Skeletal muscle satellite cell (primary cell): ENCODE measurements around the gene MCC.

Experiments
- H3K27me3 ChIP-seq: 2 replicates; pipeline ENCODE4 v1.7.0; 2013; ENCODE audit warnings: low read length; ENCODE audit not compliant: control insufficient read depth, insufficient read depth
- H3K36me3 ChIP-seq: 2 replicates; pipeline ENCODE4 v1.7.0; 2013; ENCODE audit warnings: mild to moderate bottlenecking, control low read depth, low read length; ENCODE audit not compliant: insufficient read depth
- H3K4me1 ChIP-seq: 2 replicates; pipeline ENCODE4 v1.7.0; 2013; ENCODE audit warnings: low read length; ENCODE audit not compliant: control insufficient read depth, insufficient read depth
- H3K4me2 ChIP-seq: 2 replicates; pipeline ENCODE4 v1.7.0; 2013; ENCODE audit warnings: mild to moderate bottlenecking, low read length
- H3K4me3 ChIP-seq: 2 replicates; pipeline ENCODE4 v1.7.0; 2013; ENCODE audit warnings: low read length
- H3K9ac ChIP-seq: 2 replicates; pipeline ENCODE4 v1.7.0; 2013; ENCODE audit warnings: mild to moderate bottlenecking, low read depth, low read length, moderate library complexity
- H3K9me3 ChIP-seq: replicated peaks from 2 replicates; pipeline ENCODE4 v1.7.0; 2013; ENCODE audit warnings: mild to moderate bottlenecking, control low read depth, low read length

Gene MCC

DNA sequence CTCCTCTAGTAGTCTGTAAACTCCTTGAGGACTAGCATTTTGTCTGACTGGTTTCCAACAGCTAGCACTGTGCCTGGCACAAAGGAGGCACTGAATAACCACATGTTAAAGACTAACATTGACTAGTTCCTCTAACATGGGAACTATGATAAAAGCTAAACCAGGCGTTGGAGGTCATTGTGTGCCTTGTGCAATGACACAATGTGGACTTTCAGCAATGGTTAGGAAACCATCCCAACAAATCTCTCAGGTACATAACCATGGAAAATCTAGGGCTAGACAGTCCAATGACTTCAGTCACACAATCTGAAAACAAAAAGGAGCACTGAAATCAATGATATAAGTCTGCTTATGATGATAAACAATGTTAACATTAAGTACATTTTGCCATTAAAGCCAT is 311.0 kb downstream of the MCC start:
- Histone ChIP-seq H3K9me3 (no peaks in the 10 kb centered on the region), H3K27me3 (no peaks in the 10 kb centered on the region), H3K36me3 (no peaks in the 10 kb centered on the region), H3K4me3 (no peak overlapping the region), H3K9ac (no peak overlapping the region), H3K4me2 (no peak overlapping the region), H3K4me1 (no peaks in the 10 kb centered on the region)

DNA sequence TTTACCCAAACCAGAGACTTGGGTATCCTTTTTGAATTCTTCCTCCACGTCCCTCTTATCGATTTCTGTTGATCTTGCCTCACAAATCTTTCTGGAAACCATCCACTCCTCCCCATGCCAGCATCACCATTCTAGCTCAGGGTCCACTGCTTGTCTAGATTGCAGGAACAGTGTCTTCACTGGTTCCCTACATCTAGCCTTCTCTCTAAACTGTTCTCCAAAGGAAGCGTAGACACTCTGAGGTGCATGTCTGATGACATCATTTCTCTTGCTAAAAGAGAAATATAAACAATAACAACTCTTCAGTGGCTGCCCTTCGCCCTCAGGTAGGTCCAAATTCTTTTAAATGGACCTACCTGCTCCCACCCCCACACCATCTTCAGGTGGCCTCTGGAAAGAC is 311.5 kb downstream of the MCC start:
- Histone ChIP-seq H3K4me2 (no peak overlapping the region), H3K9ac (no peak overlapping the region), H3K27me3 (no peaks in the 10 kb centered on the region), H3K4me1 (no peaks in the 10 kb centered on the region), H3K36me3 (no peaks in the 10 kb centered on the region), H3K9me3 (no peaks in the 10 kb centered on the region), H3K4me3 (no peak overlapping the region)

DNA sequence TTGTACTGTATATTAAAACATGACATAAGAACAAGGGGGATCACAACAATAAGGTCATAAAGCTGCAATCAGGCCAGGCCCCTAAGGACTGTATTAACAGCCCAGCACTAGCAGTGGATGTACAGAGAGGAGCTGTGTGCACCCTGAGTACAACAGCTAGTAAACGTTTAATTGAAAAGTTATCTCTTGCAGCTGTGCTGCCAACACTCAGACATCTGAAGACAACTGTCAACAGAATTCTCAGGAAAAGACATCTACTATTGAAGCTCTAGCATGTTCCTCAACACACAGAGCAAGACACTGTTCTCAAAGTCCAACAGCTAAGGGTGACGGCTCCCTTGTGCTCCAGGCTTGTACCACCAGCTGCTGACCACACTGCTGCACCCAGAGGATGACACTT is 312.1 kb downstream of the MCC start:
- no peaks in the 10 kb centered on the region for H3K9me3 ChIP-seq
- H3K4me3 ChIP-seq: no peak overlapping the region
- H3K4me2 ChIP-seq: no peak overlapping the region
- no peaks in the 10 kb centered on the region for H3K27me3 ChIP-seq
- no peaks in the 10 kb centered on the region for H3K4me1 ChIP-seq
- H3K36me3 ChIP-seq: no peaks in the 10 kb centered on the region
- H3K9ac ChIP-seq: no peak overlapping the region

DNA sequence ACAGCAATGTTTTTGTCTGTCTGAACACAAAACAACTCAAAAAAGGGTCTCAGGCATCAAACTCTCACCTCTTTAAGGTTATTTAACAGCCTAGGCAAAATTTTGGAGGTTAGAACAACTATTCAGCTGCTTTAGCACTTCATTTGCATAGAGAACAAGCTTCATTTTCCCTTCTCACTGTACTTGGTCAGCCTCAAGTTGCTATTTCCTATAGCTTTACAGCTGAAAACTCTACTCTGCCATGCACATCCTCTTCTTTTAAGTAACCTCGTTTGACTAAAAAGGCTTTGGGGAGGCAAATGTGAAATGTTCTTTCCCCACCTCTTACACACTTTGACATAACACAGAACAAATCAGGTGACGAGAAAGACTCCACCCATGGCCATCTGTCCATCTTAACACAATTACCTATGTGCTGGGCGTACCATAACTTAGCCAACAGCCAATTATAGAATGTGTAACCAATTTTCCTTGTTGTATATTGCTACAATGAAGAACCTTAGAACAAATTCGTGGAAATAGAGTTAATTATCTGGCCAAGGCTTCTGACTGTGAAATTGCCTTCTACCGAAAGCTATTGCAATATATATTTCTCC is 315.9 kb downstream of the MCC start:
- no peak overlapping the region for H3K4me2 ChIP-seq
- peaks cover 3% of the 10 kb centered on the region for H3K27me3 ChIP-seq
- no peak overlapping the region for H3K9ac ChIP-seq
- no peaks in the 10 kb centered on the region for H3K36me3 ChIP-seq
- H3K4me1 ChIP-seq: peaks cover 4% of the 10 kb centered on the region
- H3K4me3 ChIP-seq: no peak overlapping the region
- no peaks in the 10 kb centered on the region for H3K9me3 ChIP-seq

DNA sequence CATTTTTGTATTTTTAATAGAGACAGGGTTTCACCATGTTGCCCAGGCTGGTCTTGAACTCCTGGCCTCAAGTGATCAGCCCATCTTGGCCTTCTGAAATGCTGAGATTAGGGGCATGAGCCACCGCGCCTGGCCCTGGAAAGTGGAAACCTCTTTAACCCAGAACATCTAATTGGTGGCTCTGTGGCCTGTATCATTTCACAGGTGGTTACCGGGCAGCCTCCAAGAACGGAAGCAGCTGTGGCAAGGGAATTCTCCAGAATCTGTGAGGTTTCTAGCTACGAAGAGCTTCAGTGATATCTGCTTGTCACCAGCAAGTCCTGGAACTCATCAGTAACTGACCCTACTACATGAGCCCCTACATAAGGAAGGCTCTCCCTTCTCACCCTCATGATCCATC is 316.7 kb downstream of the MCC start:
- Histone ChIP-seq H3K4me3 (no peak overlapping the region), H3K36me3 (no peaks in the 10 kb centered on the region), H3K4me2 (no peak overlapping the region), H3K9ac (no peak overlapping the region), H3K9me3 (no peaks in the 10 kb centered on the region), H3K4me1 (peaks cover 12% of the 10 kb centered on the region), H3K27me3 (peaks cover 3% of the 10 kb centered on the region)

DNA sequence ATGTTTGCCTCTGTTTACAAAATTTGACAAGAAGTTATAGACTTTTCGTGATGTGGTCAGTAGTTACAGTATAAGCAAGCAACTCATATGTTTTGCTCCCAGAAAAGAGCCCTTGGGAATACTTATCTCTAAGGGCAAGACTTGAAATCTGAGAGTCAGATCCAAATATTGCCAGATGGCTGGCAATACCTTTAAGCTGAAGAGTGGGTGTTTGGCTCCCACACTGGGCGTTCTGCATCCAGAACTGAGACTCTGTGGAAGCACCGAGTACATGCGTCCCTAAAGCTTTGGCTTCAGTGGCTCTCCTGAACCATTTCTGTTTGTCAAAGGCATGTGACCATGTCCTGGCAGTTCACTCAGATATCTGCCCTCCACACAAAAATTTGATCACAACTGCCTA is 317.5 kb downstream of the MCC start:
- H3K4me1 ChIP-seq: peaks cover 17% of the 10 kb centered on the region
- no peaks in the 10 kb centered on the region for H3K36me3 ChIP-seq
- no peaks in the 10 kb centered on the region for H3K9me3 ChIP-seq
- no peak overlapping the region for H3K9ac ChIP-seq
- H3K4me3 ChIP-seq: no peak overlapping the region
- H3K27me3 ChIP-seq: peaks cover 3% of the 10 kb centered on the region
- H3K4me2 ChIP-seq: no peak overlapping the region

DNA sequence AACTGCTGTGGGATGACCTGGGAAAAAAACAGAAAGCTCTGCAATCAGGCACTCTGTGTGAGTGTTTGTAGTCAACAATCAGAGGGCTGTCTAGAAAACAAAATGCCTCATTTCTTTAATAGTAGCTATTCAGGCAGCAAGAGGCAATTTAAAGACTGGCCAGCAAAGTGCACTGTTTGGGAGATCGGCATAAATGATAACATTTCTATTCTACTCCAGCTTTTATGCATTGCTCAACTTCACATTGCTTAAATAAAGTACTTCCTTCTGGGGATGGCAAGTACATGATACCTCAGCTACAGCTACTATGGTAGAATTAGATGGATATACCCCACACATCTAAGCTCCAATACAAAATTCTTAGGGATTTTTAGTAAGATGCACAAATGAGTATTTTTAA is 318.5 kb downstream of the MCC start:
- Histone ChIP-seq H3K4me1 (peaks cover 17% of the 10 kb centered on the region), H3K4me2 (no peak overlapping the region), H3K9ac (no peak overlapping the region), H3K27me3 (peaks cover 3% of the 10 kb centered on the region), H3K4me3 (no peak overlapping the region), H3K36me3 (no peaks in the 10 kb centered on the region), H3K9me3 (no peaks in the 10 kb centered on the region)

DNA sequence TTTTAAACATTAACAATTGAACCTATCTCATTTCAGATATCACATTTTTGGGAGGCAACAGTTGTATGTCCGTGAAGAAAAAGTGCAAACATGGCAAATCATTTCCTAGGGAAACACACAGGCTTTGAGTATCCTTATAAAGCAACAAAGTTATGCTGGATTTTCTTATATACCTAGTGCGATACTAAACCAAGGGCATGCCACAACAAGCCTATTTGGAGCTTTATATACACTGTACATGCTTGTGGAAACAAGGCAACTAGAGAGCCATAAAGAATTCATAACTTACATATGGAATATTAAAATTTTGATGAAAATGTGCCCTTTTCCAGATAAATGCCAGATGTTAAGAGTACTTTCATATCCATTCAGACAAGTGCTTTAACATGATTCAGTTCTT is 320.3 kb downstream of the MCC start:
- Histone ChIP-seq H3K4me1 (peaks cover 18% of the 10 kb centered on the region), H3K9ac (no peak overlapping the region), H3K4me3 (no peak overlapping the region), H3K36me3 (no peaks in the 10 kb centered on the region), H3K9me3 (no peaks in the 10 kb centered on the region), H3K4me2 (no peak overlapping the region), H3K27me3 (peaks cover 3% of the 10 kb centered on the region)

DNA sequence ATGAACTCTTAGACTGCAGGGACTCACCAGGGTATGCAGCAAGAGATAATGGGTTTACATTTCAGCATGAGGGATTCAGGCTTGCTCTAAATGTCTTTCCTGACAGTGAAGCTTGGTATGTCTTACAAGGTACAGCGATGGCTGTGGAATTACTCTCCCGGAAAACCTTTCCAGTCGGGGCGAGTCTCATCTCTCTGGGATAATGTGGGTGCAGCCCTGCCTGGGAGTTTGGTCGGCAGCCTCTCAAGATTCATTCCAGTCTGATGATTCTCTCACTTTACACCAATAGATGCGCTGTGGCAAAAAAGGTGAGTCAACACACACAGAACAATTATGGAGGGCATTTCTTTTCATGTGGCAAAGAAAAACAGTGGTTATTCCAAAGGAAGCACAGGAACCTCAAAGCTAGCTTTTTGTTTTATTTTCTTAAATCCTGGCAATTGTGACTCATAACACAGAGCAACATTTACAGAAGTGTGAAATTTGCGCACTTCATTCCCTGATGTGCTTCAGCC is 321.3 kb downstream of the MCC start:
- no peaks in the 10 kb centered on the region for H3K9me3 ChIP-seq
- peaks cover 20% of the 10 kb centered on the region for H3K4me1 ChIP-seq
- H3K4me2 ChIP-seq: peak overlapping the region; percentile 65
- peak overlapping the region; percentile 41 for H3K4me3 ChIP-seq
- H3K9ac ChIP-seq: peak overlapping the region; percentile 26
- no peaks in the 10 kb centered on the region for H3K36me3 ChIP-seq
- peaks cover 3% of the 10 kb centered on the region for H3K27me3 ChIP-seq

DNA sequence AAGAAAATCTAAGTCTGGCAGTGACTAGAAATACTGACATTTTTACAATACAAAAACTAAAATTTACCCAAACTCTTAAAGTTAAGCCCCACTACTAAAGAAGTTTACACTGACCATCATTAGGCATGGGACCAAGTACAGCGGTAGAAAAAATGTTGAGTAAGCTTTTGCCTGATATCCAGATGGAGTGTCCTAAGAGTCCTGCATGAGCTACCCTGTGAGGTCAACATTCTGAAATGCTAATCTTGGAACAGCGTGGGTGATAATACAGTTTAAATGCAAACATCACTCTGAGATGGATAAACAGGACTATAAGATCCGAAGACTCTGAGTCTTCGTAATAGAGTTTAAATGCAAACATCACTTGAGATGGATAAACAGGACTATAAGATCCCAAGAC is 322.0 kb downstream of the MCC start:
- Histone ChIP-seq H3K9me3 (no peaks in the 10 kb centered on the region), H3K9ac (peak overlapping the region; percentile 8), H3K4me1 (peaks cover 20% of the 10 kb centered on the region), H3K27me3 (peaks cover 3% of the 10 kb centered on the region), H3K4me3 (no peak overlapping the region), H3K36me3 (no peaks in the 10 kb centered on the region), H3K4me2 (peak overlapping the region; percentile 65)

DNA sequence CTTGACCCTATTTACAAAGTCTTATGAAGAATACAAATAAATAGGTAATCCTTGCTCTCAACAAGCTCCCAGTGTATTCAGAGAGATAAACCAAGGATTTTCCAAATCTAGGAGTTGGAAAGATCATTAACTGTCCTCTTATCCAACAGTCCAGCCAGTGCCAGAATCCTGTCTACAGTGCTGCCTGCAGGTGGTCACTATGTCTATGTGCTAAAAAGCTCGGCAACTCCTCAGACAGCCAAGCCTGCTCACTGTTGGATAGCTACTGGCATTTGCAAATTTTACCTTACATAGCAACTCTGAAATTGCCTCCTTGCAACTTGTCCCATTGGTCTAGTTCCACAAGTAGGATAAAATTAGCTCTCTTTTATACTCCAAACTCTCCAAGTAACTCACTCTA is 324.2 kb downstream of the MCC start:
- Histone ChIP-seq H3K4me3 (no peak overlapping the region), H3K27me3 (peaks cover 3% of the 10 kb centered on the region), H3K36me3 (no peaks in the 10 kb centered on the region), H3K9me3 (no peaks in the 10 kb centered on the region), H3K4me2 (no peak overlapping the region), H3K4me1 (peaks cover 20% of the 10 kb centered on the region), H3K9ac (no peak overlapping the region)

DNA sequence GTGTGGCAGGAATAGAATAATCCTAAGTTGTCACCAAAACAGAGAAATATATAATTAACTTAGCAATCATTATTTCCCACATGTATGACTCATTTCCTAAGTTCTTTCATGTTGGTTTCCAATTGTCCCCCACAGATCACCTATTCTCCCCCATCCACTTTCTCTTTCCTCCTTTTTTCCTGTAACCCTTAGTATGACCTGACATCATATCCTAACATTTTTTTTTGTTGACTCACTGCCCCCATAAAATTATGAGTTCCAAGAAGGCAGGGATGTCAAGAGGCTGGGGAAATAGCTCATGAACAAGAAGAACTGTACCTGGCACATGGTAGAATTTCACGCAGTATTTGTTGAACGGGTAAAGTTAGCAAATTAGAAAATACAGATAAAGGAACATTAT is 324.9 kb downstream of the MCC start:
- Histone ChIP-seq H3K4me3 (no peak overlapping the region), H3K4me2 (no peak overlapping the region), H3K4me1 (peaks cover 20% of the 10 kb centered on the region), H3K9ac (no peak overlapping the region), H3K27me3 (no peaks in the 10 kb centered on the region), H3K36me3 (no peaks in the 10 kb centered on the region), H3K9me3 (no peaks in the 10 kb centered on the region)
